Stimulated activated CD8-positive, alpha-beta memory T cell treated with anti-CD3 and anti-CD28 coated beads, Interleukin-7, amount 100 ng/mL, for 1 hour (primary cell): ENCODE measurements around the gene BTN1A1.
"Not testable (repeated sequence)": the region's sequence is repeated elsewhere in the genome, so short reads cannot be mapped to it uniquely, and the experiment has no call there.

Source experiments
- DNase-seq, 2 donors: peaks; one replicate each; pipeline ENCODE4 v3.0.0-alpha.2; 2020; ENCODE audit warnings: low read depth in 2 of 2

Gene BTN1A1

DNA sequence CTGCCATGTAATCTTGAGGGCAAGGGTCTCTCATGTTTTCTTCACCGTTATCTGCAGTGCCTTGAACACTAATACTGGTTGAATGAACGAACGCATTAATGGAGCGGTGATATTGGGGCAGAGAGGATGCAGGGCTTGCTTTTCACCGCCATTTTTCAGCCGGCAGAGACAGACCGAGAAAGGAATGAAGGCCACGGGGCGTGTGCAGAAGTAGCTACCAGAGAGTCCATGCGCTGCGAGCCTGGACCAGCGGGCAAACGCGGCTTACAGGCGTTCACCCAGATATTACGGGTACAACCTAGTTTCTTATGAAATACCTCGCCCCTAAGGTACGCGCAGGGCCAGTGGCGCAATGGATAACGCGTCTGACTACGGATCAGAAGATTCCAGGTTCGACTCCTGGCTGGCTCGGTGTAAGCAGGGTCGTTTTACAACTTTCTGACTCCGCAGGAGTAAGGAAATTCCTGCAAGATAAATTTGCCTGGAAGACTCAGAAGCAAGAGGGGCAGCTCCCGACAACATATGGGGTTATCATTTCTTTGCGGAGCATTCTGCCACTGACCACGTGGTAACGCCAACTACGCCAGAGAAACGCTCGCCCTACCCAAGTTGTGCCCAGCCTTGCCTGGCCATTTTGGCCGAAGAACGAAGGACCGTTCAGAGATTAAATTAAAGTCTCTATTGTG is 37.2 kb downstream of the BTN1A1 start:
- peak; percentile 79 to 81 for DNase-seq

GRCh38 chr6:26537846-26538571 is 37.9 kb downstream of the BTN1A1 start, which contains the start of gene HMGN4:
HMGN4 (plus strand) TSS chr6:26538366; CDS start chr6:26545207, 6,841 bp downstream.
- DNase-seq: peak; percentile 55 to 60

- DNase-seq: no peak
These were observed 38.4 kb downstream of the BTN1A1 start for GRCh38 chr6:26538572-26538902.

GRCh38 chr6:26539071-26539615 is 39.0 kb downstream of the BTN1A1 start:
- DNase-seq: no peak

DNA sequence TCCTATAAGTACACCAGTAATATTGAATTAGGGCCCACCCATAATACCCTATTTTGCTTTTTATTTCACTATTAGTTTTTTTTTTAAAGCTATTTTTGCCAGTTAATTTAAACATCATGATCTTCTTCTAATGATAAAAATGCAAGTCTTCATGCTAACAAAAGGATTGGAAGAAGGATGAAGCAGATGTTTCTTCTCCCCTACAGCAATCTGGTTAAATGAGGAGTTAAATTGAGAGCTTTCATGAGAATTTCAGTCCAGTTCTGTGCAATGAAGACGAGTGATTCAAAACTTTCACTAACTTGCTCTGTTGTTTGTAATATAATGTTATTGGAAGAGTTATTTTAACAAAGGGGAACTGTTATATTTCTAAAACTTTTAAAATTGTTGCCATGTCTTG is 41.5 kb downstream of the BTN1A1 start:
- DNase-seq: no peak

DNA sequence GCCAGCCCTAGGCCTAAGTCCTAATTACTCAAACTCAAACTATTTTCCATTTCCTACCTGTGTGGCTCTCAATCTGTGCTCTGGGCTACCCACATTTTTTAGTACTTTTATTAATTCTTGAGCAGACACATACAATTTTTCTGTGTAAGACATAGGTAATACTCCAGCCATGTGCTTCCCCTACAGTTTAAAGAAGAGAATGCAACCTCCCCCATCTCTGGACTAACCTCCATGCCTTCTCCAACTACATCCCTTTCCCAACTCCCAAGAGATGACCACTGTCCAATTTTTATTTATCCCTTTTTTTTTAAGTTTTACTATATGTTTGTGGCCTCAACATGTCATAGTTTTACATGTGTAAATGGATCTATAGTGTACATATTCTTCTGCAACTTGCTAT is 43.9 kb downstream of the BTN1A1 start:
- no peak for DNase-seq

DNA sequence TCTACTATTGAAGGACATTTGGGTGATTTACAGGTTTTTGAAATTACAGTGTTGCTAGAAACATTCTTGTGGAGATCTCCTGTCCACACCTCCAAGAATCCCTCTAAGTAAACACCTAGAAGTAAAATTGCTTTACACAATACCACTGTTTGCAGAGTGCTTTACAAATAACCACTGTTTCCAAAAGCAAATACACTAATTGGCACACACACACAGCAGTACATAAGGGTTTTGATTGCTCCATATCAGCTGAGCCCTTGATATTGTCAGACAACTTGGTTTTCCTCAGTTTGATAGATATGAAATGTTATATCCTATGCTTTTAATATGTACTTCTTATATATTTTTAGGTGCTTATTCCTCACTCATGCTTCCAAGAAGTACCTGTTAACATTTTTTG is 44.4 kb downstream of the BTN1A1 start:
- no peak for DNase-seq

GRCh38 chr6:26545627-26546026 is 45.5 kb downstream of the BTN1A1 start:
- no peak for DNase-seq

DNA sequence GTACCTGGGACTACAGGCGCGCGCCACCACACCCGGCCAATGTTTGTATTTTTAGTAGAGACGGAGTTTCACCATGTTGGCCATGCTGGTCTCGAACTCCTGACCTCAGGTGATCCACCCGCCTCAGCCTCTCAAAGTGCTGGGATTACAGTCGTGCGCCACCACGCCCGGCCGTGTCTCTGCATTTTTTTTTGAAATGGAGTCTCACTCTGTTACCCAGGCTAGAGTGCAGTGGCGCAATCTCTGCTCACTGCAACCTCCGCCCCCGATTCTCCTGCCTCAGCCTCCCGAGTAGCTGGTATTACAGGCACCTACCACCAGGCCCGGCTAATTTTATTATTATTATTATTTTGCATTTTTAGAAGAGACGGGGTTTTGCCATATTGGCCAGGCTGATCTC is 47.3 kb downstream of the BTN1A1 start:
- DNase-seq: not testable (repeated sequence)

DNA sequence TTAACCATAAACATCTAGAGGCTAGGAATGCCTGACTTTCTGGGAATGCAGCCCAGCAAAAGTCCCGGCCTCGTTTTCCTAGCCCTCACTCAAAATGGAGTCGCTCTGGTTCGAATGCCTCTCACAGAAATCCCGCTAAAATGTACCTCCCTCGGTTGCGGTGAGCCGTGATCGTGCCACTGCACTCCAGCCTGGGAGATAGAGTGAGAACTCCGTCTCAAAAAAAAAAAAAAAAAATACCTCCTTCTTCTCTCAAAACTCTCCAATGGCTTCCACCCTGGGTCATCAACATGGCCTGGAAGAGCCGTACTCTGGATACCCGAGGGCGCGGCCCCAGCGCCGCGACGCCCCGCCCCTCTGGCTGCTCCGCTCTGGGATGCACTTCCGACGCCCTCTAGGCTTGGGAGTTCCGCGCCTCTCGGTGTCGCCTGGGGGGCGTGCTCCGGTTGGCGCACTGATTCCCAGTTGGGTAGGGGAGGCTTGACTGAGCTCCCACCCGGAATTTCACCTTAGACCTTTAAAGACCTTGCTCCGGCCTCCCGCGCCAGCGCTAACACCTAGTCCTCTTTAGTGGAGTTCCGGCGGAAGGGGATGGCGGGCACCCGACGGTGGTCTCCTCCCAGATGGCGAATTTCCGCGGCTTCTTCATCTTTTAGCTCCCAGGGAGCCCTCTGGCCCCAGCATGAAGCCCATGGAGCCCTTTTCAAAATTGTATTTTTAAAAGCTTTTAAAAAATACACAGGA is 50.3 kb downstream of the BTN1A1 start:
- DNase-seq: no peak

DNA sequence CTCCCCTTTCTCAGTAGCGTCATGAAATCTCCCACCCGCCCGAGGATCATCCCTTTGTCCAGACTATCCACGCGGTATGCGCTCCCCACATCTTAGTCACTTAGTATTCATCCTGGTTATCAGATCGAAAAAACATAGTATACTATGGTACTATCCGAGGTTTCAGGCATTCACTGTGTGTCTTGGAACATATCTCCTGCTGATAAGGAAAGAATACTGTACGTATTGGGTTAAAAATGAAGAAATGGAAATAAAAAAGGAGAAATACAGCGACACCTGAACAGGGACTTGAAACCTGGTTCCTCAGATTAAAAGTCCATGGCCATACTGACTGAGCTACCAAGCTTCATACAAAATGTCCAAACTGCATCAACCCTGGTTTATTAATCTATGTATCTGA is 52.1 kb downstream of the BTN1A1 start:
- no peak for DNase-seq

GRCh38 chr6:26552640-26553188 is 52.6 kb downstream of the BTN1A1 start:
- DNase-seq: no peak

GRCh38 chr6:26553264-26553634 is 53.1 kb downstream of the BTN1A1 start:
- peak; percentile 55 to 58 for DNase-seq

DNA sequence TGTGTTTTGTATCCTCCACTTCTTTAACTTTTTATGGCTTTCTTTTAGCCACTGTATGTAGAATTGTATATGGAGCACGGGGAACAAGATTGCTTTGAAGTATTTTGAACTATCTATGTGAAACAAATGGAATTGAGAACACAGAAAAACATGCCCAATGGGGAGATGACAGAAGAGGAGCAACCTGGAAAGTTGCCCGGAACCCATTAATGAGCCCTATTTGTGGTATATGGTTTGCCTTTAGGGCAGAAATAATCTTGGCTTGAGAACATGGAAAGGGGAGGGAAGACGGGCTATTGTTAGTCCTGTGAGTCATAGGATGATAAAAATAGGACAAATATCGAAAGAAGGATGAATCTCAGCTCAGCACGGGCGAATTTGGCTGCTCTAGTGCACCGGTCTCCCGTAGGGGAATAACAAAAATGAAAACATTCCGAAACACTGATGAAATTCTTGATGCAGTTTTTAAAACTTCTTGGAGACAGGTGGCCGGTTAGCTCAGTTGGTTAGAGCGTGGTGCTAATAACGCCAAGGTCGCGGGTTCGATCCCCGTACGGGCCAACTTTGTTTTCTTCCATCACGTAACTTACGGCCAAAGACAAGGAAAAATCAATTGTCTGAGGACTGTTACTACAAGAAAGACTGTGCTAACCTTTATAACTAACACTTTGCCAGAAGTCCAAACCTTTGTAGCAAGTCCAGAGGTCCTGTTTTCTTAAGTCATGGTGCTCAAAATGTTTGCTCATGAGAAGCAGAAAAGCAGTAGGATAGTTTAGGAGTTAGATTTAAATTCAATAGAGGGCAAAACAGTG is 53.7 kb downstream of the BTN1A1 start:
- DNase-seq: peak; percentile 45 to 61

DNA sequence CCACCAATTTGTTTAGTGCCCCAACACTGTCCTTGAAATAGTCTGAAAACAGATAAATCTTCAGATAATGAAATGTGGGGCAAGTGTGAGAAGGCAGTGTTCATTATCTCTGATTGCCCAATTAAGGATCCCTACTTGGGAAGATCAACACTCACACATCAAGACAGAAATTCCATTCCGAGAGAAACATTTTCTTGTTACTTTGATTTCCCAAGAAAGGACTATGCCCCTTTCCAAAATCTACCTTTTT is 54.3 kb downstream of the BTN1A1 start:
- DNase-seq: no peak

GRCh38 chr6:26554697-26555504 is 54.8 kb downstream of the BTN1A1 start:
- DNase-seq: no peak

GRCh38 chr6:26555505-26556262 is 55.6 kb downstream of the BTN1A1 start:
- DNase-seq: no peak

DNA sequence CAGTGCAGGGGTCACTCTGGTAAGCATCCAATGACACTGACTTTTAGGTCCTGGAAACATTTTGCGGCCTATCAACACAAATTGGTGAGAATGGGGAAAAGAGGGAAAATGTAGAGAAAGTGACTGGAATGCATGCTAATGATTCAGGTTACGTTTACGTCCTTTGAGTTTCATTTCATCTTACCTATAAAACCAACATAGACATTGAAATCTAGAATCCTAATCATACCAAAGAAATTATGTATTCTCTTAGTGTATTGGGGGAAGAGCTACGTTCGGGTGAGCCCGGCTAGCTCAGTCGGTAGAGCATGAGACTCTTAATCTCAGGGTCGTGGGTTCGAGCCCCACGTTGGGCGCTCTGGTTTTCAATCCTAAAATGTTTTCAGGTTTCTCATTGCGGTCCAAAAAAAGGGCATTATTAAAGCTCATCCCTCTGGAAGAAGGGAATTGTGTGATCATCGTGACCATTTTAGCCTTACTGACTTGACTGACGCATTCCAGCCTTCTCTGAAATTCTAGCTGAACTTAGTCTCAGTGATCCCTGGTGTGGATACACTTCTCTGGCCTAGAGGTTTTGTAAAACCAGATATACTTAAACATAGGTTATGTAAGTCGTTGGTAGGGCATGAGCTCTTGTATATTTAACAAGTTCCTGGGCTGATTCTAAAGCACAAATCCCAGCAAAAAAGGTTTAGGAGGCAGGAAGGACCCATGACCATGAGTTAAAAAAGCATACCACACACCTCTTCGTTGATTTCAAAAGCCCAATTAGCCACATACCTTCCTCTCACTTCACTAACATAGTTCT is 56.4 kb downstream of the BTN1A1 start:
- no peak for DNase-seq
